Measurements from ENCODE around the gene RASGEF1C.

DNA sequence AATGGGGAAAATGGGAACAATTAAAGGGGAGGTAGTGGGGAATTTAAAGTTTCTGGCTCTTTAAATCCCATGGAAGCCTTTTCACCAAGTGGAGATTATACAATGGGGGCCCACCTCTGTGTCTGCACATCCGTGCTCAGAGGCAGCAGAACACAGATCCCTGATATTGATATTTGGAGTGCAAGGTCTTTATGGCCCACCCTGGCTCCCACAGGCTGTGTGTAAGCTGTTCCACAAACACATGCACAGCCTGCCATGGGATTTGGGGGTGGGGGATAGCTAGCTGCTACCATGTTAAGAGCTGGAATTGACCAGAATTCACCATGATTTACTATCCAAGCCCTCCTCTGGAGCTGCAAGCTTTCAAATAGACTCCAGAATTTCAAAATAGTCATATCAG, 55.9 kb downstream of the RASGEF1C start:
- TF ChIP-seq, protein P1, sequence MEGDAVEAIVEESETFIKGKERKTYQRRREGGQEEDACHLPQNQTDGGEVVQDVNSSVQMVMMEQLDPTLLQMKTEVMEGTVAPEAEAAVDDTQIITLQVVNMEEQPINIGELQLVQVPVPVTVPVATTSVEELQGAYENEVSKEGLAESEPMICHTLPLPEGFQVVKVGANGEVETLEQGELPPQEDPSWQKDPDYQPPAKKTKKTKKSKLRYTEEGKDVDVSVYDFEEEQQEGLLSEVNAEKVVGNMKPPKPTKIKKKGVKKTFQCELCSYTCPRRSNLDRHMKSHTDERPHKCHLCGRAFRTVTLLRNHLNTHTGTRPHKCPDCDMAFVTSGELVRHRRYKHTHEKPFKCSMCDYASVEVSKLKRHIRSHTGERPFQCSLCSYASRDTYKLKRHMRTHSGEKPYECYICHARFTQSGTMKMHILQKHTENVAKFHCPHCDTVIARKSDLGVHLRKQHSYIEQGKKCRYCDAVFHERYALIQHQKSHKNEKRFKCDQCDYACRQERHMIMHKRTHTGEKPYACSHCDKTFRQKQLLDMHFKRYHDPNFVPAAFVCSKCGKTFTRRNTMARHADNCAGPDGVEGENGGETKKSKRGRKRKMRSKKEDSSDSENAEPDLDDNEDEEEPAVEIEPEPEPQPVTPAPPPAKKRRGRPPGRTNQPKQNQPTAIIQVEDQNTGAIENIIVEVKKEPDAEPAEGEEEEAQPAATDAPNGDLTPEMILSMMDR (IDR thresholded peaks at IDR 0.05) = no peak
- no peak for TF ChIP-seq POLR2A (IDR thresholded peaks at IDR 0.05)

Measured in lower leg skin (tissue), 3 donors.